HepG2 (cell line): ENCODE data around the gene MGST2. TPM values are rescaled to one million over a fixed set of nuclear protein-coding genes. Genes with fewer than 3 reads are reported as not detected.

Source experiments
- ATRX ChIP-seq: sonication (generic); formaldehyde crosslinking; IDR thresholded peaks from 2 replicates; pipeline ENCODE4 v1.4.0; 2020; ENCODE audit warnings: missing genetic modification reagents, borderline replicate concordance
- GLI4 ChIP-seq: sonication (generic); formaldehyde crosslinking; IDR thresholded peaks from 2 replicates; pipeline ENCODE4 v1.5.1; 2020; ENCODE audit warnings: missing genetic modification reagents, mild to moderate bottlenecking, moderate library complexity, borderline replicate concordance
- HMG20B ChIP-seq: conservative IDR thresholded peaks from 2 replicates; pipeline ENCODE4 v1.6.1; 2016; ENCODE audit warnings: missing genetic modification reagents, missing compliant biosample characterization
- KDM6A ChIP-seq: IDR thresholded peaks from 2 replicates; pipeline ENCODE4 v1.6.1; 2016; ENCODE audit warnings: low read depth
- KMT2A ChIP-seq: sonication (generic); formaldehyde crosslinking; IDR thresholded peaks from 2 replicates; pipeline ENCODE4 v1.4.0; 2020; ENCODE audit warnings: missing genetic modification reagents
- MAFF ChIP-seq: IDR thresholded peaks from 2 replicates; pipeline ENCODE4 v1.6.1; 2011; ENCODE audit warnings: low read depth, low read length, improper control_type of control experiment
- NFKB2 ChIP-seq: sonication (generic); formaldehyde crosslinking; IDR thresholded peaks from 2 replicates; pipeline ENCODE4 v1.4.0; 2020; ENCODE audit warnings: missing genetic modification reagents, borderline replicate concordance
- NPAS2 ChIP-seq: sonication (generic); formaldehyde crosslinking; IDR thresholded peaks from 2 replicates; pipeline ENCODE4 v1.8.0; 2022; ENCODE audit warnings: mild to moderate bottlenecking, missing genetic modification reagents, borderline replicate concordance
- PHF5A ChIP-seq: IDR thresholded peaks from one replicate; pipeline ENCODE4 v1.6.1; 2018; ENCODE audit warnings: low read depth, missing genetic modification reagents; ENCODE audit not compliant: unreplicated experiment
- SALL1 ChIP-seq: sonication (generic); formaldehyde crosslinking; IDR thresholded peaks from 2 replicates; pipeline ENCODE4 v1.8.0; 2022; ENCODE audit warnings: mild to moderate bottlenecking, missing genetic modification reagents
- SP140L ChIP-seq: sonication (generic); formaldehyde crosslinking; IDR thresholded peaks from 2 replicates; pipeline ENCODE4 v1.4.0; 2020; ENCODE audit warnings: missing genetic modification reagents, borderline replicate concordance
- STAT5B ChIP-seq: sonication (generic); formaldehyde crosslinking; IDR thresholded peaks from 2 replicates; pipeline ENCODE4 v1.4.0; 2020; ENCODE audit warnings: missing genetic modification reagents
- TEAD3 ChIP-seq: optimal IDR thresholded peaks from 2 replicates; pipeline ENCODE3; 2016; ENCODE audit warnings: borderline replicate concordance
- TP53 ChIP-seq: sonication (generic); formaldehyde crosslinking; conservative IDR thresholded peaks from 2 replicates; pipeline ENCODE4 v1.4.0; 2020; ENCODE audit warnings: missing genetic modification reagents
- ZFP91 ChIP-seq: sonication (generic); formaldehyde crosslinking; IDR thresholded peaks from 2 replicates; pipeline ENCODE4 v1.9.0; 2022; ENCODE audit warnings: missing genetic modification reagents, mild to moderate bottlenecking, borderline replicate concordance
- ZNF224 ChIP-seq: sonication (generic); formaldehyde crosslinking; IDR thresholded peaks from 2 replicates; pipeline ENCODE4 v1.5.0; 2020; ENCODE audit warnings: mild to moderate bottlenecking, missing genetic modification reagents
- ZNF451 ChIP-seq: sonication (generic); formaldehyde crosslinking; IDR thresholded peaks from 2 replicates; pipeline ENCODE4 v1.5.0; 2020; ENCODE audit warnings: mild to moderate bottlenecking, missing genetic modification reagents
- ZNF546 ChIP-seq: sonication (generic); formaldehyde crosslinking; conservative IDR thresholded peaks from 2 replicates; pipeline ENCODE4 v1.8.1; 2023; ENCODE audit warnings: mild to moderate bottlenecking, missing genetic modification reagents
- ZNF562 ChIP-seq: sonication (generic); formaldehyde crosslinking; IDR thresholded peaks from 2 replicates; pipeline ENCODE4 v1.8.0; 2022; ENCODE audit warnings: missing genetic modification reagents, borderline replicate concordance
- ZNF570 ChIP-seq: sonication (generic); formaldehyde crosslinking; IDR thresholded peaks from 2 replicates; pipeline ENCODE4 v1.4.0; 2020; ENCODE audit warnings: mild to moderate bottlenecking, missing genetic modification reagents, borderline replicate concordance
- ZNF576 ChIP-seq: sonication (generic); formaldehyde crosslinking; IDR thresholded peaks from 2 replicates; pipeline ENCODE4 v1.4.0; 2020; ENCODE audit warnings: mild to moderate bottlenecking, missing genetic modification reagents
- ZNF652 ChIP-seq: IDR thresholded peaks from 2 replicates; pipeline ENCODE4 v1.6.1; 2016; ENCODE audit warnings: low read depth, borderline replicate concordance
- polyA plus RNA-seq, 8 experiments: library from polyadenylated mRNA; depleted of rRNA in 3 of 8; stranded (reverse) in 7 of 8; unstranded in 1 of 8; fragments of >200 nt; fragmentation: Illumina TruSeq in 4 of 8; extraction: Trizol in 4 of 8; gene quantifications; 2 replicates each; pipeline versions ENCODE4 v1.2.1 to v1.2.3, GENCODE V29; 2011 to 2016; ENCODE audit warnings: low read depth in 4 of 8, missing spikeins in 1 of 8, mixed read lengths in 1 of 8; ENCODE audit not compliant: insufficient read depth in 1 of 8
- total RNA-seq, 5 experiments: library from RNA; depleted of rRNA; stranded (reverse); fragments of >200 nt; fragmentation: Illumina TruSeq; extraction: Trizol; gene quantifications; 2 replicates each; pipeline ENCODE4 v1.2.3, GENCODE V29; 2016; ENCODE audit warnings: low read depth in 1 of 5
- TF ChIP-seq, protein P1 (sequence below): sonication (generic); formaldehyde crosslinking; IDR thresholded peaks from 2 replicates; pipeline ENCODE4 v1.4.0; 2020; ENCODE audit warnings: mild to moderate bottlenecking, missing genetic modification reagents
- TF ChIP-seq, protein P2 (sequence below): sonication (generic); formaldehyde crosslinking; IDR thresholded peaks from 2 replicates; pipeline ENCODE4 v1.5.0; 2020; ENCODE audit warnings: missing genetic modification reagents, mild to moderate bottlenecking, borderline replicate concordance

Gene MGST2
- total and polyA plus RNA-seq, 2 of the 13 experiments (the other 11 are each of a cell fraction or from before 2014, with no cell fraction given), result 205 to 416 TPM

- TF ChIP-seq STAT5B (CRISPR knock-in tag), result no peak
- no peak for TF ChIP-seq ZNF546 (CRISPR knock-in tag)
- TF ChIP-seq ZNF562 (CRISPR knock-in tag), result no peak
- no peak for TF ChIP-seq ZNF570 (CRISPR knock-in tag)
- TF ChIP-seq ZNF224, result no peak
- TF ChIP-seq NFKB2 (CRISPR knock-in tag), result no peak
- TF ChIP-seq TP53, result no peak
- TF ChIP-seq, protein P1, sequence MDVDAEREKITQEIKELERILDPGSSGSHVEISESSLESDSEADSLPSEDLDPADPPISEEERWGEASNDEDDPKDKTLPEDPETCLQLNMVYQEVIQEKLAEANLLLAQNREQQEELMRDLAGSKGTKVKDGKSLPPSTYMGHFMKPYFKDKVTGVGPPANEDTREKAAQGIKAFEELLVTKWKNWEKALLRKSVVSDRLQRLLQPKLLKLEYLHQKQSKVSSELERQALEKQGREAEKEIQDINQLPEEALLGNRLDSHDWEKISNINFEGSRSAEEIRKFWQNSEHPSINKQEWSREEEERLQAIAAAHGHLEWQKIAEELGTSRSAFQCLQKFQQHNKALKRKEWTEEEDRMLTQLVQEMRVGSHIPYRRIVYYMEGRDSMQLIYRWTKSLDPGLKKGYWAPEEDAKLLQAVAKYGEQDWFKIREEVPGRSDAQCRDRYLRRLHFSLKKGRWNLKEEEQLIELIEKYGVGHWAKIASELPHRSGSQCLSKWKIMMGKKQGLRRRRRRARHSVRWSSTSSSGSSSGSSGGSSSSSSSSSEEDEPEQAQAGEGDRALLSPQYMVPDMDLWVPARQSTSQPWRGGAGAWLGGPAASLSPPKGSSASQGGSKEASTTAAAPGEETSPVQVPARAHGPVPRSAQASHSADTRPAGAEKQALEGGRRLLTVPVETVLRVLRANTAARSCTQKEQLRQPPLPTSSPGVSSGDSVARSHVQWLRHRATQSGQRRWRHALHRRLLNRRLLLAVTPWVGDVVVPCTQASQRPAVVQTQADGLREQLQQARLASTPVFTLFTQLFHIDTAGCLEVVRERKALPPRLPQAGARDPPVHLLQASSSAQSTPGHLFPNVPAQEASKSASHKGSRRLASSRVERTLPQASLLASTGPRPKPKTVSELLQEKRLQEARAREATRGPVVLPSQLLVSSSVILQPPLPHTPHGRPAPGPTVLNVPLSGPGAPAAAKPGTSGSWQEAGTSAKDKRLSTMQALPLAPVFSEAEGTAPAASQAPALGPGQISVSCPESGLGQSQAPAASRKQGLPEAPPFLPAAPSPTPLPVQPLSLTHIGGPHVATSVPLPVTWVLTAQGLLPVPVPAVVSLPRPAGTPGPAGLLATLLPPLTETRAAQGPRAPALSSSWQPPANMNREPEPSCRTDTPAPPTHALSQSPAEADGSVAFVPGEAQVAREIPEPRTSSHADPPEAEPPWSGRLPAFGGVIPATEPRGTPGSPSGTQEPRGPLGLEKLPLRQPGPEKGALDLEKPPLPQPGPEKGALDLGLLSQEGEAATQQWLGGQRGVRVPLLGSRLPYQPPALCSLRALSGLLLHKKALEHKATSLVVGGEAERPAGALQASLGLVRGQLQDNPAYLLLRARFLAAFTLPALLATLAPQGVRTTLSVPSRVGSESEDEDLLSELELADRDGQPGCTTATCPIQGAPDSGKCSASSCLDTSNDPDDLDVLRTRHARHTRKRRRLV, result no peak
- TF ChIP-seq ZFP91, result no peak
- no peak for TF ChIP-seq PHF5A (CRISPR knock-in tag)
- TF ChIP-seq ZNF576 (CRISPR knock-in tag), result no peak
- TF ChIP-seq SALL1 (CRISPR knock-in tag), result peak; percentile 77; the same call in 1 of the 2 replicates
- no peak for TF ChIP-seq KMT2A (CRISPR knock-in tag)
- no peak for TF ChIP-seq GLI4 (CRISPR knock-in tag)
- TF ChIP-seq, protein P2, sequence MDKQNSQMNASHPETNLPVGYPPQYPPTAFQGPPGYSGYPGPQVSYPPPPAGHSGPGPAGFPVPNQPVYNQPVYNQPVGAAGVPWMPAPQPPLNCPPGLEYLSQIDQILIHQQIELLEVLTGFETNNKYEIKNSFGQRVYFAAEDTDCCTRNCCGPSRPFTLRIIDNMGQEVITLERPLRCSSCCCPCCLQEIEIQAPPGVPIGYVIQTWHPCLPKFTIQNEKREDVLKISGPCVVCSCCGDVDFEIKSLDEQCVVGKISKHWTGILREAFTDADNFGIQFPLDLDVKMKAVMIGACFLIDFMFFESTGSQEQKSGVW (CRISPR knock-in tag), result no peak
- TF ChIP-seq TEAD3 (CRISPR knock-in tag), result peak; percentile 87
- TF ChIP-seq ZNF451 (CRISPR knock-in tag), result no peak
- no peak for TF ChIP-seq MAFF
- TF ChIP-seq ZNF652 (CRISPR knock-in tag), result peak; percentile 98
- TF ChIP-seq KDM6A, result peak; percentile 28; the same call in 1 of the 2 replicates
- peak; percentile 75; the same call in 1 of the 2 replicates for TF ChIP-seq HMG20B (CRISPR knock-in tag)
- no peak for TF ChIP-seq ATRX
- no peak for TF ChIP-seq NPAS2
- TF ChIP-seq SP140L (CRISPR knock-in tag), result no peak
These were observed 73.4 kb downstream of the MGST2 start (continued) for GRCh38 chr4:139738846-139739613.
